IPS-NIHi7 (cell line): ENCODE results near the gene TNPO3.

ENCODE experiments used
- DNase-seq: peaks from one replicate; pipeline ENCODE4 v3.0.0; 2012; ENCODE audit warnings: mixed read lengths; ENCODE audit errors: extremely low spot score

Gene TNPO3

DNA sequence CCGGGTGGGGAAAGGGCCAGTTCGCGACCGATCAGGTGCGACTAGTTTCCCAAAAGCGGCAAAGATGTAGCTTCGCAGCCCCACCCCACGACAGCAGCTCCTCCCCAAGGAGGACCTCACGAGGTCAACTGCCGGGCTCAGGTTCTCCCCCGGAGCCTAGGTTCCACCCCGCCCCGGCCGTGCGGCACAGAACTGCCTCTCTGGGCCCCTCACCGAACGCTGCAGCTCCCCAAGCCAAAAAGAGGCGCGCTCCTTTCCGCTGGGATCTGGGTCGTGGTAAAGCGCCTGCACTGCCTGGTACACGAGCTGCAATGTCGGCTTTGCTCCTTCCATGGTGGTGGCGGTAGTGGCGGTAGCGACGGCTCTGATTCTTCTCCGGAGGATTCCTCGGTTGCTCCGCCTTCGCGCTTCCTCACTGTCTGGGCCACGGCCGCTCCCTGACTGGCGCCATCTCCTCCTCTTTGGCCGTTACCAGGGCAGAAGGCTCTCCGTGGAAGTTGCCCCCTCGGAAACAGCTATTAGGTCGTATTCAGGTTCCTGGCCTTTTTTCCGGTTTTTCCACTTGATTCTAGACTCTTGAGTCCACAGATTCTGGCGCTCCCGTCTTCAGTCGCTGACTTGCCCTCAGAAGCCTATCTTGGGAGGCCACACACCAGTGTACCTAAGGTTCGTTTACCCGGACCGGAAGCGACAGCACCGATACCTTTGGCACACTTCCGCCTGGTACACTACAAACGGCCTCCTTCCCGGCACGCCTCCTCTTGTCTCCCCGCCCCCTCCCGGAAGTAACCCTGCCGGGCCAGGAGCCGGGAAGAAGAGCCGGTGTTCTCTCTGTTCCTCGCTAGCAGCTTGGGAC is at the start of gene TNPO3:
Gene TNPO3, minus strand, starts transcription at position 674 of the 856 bp plus-strand sequence. Its CDS starts 341 bp downstream, at position 333.
- peak; percentile 98 for DNase-seq

DNA sequence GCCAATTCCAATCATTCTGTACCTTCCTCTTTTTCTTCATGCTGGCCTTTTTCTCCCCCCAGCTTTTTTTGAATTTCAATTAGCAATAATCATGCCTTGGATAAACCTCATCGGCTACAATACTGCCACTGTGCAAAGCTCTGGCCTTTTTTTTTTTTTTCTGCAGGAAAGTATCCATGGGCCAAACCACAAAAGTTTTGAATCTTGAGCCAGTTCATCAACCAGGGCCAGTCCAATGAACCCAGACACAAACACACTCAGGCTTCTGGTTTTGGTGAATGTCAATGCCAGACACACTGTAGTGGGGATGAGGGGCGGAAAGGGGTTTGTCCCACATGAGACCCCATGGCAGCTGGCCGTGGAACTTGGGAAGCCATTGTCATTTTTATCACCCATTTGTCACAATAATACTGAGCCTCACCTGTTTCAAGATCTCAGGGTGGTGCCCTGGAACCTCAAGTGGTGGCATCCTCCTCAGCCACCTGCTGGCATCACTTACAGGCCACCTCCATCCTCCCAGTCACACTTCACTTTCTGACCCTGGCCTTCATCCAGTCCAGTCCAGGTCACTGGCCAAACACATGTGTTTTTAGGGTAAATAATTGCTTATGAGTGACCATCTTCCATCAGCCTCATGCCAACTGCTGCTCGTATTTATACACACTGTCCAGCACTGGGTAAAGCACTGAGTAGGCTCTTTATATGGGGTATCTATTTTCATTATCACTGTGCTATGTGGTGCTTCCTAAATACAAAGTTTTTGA is 48.8 kb upstream of the TNPO3 start:
- DNase-seq = no peak

DNA sequence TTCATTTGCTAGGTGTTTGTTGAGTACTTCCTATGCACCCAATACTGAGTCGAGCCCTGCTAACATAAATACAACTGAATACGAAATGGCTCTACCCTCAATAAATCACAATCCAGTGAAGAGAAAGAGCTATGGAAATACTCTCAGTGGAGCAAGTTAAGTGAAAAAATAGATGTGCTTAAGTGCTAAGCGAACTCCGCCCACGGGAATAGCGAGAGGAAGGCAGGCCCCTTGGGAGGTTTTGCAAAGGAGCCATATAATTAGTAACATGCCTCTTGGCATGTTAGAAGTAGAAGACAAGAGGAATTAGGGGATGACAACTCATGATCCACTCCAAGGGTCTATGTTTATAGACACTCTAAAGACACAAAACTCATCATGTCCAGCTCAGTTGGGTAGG is 46.8 kb upstream of the TNPO3 start:
- DNase-seq = no peak

DNA sequence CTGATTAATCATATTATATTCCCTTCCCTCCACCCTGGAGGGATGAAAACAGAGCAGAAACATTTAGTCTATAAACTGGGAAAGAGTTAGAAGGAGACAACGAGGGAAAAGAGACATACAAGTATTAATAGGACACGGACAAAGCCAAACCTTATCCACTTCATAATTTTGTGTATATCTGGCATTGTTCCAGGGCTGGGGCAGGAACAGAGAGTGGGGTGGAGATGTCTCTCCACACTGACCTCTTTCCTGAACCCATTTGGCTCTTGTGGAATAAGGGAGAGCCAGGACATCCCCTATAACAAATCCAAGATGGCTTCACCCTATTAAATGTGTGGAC is 45.9 kb upstream of the TNPO3 start:
- DNase-seq = no peak

DNA sequence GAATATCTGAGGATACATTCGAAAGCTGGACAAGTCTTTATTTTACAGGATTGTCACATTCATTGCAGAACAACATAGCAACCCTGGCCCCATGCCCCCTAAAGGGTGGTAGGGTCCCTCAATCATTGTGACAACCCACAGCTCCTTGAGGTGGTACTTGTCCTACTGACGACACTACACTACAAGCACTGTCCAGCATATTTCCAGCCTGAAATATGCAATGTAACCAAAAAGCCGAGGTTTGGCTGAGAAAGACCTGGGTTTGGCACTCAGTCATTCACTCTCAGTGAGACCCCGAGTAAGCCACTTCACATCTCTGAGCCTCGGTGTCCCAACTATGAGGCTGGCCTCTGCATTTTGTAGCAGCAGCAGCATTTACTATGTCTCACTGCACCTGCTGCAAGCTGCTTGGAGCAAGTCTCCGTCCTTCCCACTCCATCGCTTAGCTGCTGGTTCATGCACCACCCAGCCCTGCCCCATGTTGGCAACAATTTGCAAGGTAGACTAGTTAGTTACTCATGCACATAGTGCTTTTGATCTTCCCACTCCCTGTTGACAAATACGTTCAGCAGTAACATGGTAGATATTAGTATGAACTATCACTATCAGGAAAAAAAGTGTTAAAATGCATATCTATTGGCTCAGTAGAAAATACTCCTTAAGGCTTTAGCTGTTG is 43.6 kb upstream of the TNPO3 start:
- DNase-seq = no peak

DNA sequence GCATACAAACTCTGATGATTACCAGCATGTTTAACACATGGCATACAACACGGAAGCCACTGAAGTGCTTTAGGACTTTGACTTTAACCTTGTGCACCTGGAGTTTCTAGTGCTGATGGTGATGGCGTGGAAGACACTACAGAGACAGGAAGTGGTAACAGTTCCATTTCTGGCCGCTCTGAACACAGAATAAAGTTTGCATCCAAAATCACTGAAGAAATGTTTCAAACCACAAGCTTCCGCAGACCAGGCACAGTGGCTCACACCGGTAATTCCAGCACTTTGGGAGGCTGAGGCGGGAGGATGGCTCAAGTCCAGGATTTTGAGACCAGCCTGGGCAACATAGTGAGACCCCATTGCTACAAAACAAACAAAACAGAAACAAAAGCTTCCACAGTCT is 40.3 kb upstream of the TNPO3 start:
- no peak for DNase-seq

DNA sequence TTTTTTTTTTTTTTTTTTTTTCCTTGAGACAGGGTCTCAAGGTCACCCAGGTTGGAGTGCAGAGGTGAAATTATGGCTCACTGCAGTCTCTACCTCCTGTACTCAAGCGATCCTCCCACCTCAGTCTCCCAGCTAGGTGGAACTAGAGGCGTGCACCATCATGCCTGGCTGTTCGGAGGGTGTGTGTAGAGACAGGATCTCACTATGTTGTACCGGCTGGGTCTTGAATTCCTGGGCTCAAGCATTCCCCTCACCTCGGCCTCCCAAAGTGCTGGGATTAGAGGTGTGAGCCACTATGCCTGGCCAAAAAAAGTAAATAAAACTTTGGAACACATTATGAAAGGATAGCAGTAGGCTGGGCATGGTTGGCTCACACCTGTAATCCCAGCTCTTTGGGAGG is 39.6 kb upstream of the TNPO3 start:
- no peak for DNase-seq

DNA sequence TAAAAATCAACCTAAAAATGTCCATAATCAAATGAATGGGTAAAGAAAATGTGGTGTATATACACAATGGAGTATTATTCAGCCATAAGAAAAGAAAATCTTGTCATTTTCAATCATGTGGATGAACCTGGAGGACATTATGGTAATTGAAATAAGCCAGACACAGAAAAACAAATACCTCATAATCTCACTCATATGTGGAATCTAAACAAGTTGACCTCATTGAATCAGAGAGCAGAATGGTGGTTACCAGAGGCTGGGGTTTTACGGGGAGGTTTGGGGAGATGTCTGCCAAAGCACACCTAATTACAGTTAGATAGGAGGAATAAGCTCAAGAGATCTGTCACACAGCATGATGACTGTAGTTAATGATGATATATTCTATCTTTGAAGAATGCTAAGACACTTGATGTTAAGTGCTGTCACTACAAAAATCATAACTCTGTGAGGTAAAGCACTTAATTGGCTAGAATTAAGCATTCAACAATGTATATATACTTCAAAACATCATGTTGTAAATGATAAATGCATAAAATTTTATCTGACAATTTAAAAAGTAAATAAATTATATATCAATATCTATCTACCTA is 39.1 kb upstream of the TNPO3 start:
- no peak for DNase-seq

DNA sequence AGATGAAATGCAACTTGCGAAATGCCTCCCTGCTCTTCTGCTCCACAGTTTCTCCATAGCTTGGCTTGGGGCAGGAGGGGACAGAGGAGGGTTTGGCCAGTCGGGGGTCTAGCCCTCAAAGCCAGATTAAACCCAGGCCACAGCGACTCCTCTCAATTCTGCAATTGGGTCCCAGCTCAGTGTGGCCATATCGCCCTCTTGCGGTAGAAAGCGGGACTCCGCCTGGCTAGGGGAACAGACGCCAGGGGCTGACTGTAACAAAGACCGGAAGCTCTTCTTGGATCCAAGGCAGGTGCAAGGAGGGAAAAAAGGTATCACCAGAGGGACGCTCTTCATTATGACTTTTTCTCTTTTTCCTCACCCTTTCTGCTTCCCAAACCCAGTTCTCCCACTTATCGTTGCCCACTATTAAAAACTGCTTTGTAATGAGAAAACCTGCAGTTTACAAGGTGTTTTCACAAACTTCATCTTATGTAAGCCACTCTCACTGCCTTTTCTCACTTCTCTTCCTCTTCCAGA is 36.6 kb upstream of the TNPO3 start:
- peak; percentile 95 for DNase-seq

DNA sequence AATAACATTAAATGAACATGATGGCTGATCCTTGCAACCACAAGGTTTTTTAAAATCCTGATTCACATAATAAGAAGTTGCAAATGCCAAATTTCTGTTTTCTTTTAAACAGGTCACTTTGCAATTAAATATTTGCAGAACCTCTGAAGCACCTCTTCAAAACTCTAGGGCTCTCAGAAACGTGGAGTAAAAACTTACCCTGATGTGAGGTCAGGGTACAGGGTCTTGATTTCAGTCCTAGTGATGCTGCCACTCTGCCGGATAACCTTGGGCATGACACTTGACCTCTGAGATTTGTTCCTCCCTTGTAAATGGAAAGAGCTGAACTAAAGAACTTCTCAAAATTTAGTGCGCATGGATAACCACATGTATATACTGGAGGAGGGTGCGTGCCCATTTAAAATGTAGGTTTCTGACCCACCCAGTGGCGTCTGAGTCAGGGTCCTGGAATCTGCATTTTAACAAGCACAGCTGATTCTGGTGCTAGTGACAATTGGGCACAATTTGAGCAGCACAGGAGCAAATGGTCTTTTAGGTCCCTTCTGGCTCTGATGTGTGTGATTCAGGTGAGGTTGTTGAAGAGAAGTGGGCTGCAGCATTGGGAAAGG is 35.5 kb upstream of the TNPO3 start:
- DNase-seq = no peak

DNA sequence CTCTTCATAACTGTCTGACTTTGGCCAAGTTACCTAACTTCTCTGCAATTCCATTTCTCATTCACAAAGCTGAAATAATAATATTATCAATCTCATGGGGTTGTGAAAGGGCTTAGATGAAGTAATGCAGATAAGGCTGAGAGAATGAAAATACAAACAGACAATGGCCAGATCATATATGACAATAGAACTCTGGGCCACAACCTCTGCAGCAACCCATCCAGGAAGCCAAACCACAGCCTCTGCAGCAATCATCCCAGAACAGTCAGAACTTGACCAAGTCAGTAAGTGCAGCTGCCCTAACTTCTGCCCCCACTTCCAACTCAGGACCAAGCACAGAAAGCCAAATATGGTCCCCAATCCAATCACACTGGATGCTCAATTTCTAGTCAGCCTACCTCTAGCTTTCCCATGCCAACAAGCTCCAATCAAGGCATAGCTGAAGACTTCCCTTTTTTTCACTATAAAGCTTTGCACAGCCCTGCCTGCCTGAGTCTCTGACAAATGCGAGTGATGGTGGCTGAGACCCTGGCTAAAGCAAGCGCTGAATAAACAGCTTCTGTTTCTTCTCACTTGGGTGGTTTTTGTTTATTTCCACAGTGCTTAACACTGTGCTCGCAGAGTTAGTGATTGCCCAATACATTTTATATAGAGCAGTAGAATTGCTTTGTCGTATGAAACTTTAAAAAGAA is 34.8 kb upstream of the TNPO3 start:
- no peak for DNase-seq

DNA sequence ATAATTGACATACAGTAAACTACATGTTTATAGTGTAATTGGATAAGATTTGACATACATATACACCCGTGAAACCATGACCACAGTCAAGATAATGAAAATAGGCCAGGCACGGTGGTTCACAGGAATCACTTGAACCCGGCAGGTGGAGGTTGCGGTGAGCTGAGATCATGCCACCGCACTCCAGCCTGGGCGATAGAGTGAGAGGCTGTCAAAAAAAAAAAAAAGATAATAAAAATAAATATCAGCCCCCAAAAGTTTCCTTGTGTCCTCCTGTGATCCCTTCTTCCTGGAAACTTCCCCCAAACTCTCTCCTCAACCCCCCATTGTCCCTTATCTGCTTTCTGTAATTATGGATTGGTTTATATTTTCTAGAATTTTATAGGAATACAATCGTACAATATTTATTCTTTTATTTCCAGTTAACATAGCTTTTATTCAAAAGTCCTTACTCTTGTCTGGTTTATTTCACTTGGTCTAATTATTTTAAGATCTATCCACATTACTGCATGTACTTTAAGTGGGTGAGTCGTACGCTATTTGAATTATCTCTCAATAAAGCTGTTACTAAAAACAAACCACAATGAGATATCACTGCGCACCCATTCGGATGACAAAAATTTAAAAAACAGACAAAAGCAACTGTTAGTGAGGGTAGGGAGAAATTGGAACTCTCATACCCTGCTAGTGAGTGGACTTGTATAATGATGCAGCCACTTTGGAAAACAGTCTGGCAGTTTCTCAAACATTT is 30.1 kb upstream of the TNPO3 start:
- no peak for DNase-seq

DNA sequence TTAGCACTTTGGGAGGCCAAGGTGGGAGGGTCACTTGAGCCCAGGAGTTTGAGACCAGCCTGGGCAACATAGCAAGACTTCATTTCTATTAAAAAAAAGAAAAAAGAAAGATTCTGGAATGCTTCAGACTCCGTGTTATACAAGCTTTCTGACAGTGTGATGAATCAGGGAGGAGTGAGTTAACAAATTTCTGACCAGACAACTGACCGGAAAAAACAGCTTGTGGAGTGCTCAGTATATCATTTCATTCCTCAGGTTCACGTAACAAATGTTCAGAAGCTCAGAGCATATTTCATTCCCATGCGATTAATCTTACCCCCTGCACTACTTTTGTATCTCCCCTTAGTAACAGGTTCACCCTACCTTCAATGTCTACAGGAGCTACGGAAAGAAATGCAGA is 28.6 kb upstream of the TNPO3 start:
- no peak for DNase-seq

DNA sequence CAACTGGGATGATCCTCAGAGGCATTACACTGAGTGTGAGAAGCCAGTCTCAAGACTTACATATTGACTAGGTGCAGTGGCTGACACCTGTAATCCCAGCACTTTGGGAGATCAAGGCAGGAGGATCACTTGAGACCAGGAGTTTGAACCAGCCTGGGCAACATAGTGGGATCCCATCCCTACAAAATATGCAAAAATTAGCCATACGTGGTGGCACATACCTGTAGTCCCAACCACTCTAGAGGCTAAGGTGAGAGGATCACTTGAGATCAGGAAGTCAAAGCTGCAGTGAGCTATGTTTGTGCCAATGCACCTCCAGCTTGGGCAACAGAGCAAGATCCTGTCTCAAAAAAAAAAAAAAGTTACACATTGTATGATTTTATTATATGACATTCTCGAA is 23.5 kb upstream of the TNPO3 start:
- DNase-seq = no peak

DNA sequence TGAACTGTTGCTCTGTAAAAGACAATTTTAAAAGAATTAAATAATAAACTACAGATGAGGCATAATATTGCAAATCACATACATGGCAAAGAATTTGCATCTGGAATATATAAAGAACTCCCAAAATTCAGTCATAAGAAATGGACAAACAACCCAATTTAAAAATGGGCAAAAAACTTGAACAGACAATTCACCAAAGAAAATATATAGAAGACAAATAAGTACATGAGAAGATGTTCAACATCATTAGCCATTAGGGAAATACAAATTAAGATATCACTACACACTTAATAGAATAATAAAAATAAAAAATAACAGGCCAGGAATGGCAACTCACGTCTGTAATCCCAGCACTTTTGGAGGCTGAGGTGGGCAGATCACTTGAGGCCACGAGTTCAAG is 22.0 kb upstream of the TNPO3 start:
- DNase-seq = no peak

DNA sequence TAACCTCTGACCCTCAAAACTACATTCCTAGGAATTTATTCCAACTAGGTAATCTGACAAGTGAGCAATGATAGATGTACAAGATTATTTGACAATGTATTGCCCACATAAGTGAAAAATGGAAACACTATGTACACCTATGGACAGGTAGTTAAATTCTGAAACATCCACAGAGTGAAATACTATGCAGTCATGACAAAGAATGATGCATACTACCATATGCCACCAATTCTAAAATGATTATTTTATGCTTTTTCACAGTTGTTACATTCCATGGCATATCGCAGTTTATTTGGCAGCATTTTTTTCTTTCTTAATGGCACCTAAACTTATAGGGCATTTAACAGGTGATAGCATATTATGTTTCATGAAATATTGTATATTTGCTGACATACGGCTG is 20.1 kb upstream of the TNPO3 start:
- DNase-seq = no peak

DNA sequence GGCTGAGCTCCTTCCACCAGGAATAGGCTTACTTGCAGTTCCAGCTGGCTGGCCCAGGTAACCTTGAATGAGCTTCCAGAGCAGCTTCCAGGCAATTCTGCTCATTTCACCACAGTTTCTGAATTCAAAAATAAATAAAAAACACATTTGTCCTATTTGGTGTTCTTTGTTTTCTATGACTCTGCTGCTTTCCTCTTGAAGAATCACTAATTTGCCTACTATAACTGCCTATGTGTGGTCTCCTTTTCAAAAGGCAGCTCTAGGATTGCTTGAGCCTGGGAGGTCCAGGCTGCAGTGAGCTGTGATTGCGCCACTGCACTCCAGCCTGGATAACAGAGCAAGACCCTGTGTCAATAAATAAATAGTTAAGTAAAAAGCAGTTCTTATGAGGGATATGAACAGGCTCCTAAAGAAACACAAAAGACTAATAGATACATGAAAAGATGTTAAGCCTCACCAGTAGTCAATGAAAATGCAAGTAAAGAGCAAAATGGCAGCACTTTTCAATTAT is 19.5 kb upstream of the TNPO3 start:
- DNase-seq = no peak

DNA sequence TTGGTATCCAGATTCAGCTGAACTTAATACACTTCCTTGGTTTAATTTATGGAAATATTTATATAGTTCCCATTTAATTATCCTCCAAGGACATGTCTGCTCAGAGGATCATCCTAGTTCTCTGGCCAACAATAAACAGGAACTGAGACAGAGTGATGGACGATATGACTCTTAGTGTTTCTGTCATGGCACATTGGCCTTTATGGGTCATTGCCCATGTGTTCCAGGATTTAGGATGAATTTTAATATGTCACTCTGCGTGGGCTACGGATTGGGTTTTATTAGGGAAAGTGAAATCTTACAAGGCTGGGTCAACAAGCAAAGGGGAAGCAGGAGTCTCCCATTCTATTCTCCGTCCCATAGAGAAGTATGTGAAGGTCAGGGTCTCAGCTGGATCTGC is 18.8 kb upstream of the TNPO3 start:
- no peak for DNase-seq

DNA sequence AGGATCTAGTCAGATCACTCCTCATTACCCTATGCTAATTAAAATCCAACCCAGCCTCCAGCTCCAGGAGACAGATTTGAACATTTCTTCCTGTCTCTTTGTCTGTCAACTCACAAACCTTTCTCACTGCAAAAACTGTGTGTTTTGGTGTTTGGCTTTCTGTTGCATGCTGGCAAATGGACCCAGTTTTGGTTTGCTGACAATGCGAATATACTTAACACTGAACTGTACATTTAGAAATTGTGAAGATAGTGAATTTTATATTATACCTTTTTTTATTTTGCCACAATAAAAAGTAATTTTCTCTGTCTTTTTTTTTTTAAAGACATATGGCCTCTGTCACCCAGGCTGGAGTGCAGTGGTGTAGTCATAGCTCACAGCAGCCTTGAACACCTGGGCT is 18.3 kb upstream of the TNPO3 start:
- DNase-seq = no peak

DNA sequence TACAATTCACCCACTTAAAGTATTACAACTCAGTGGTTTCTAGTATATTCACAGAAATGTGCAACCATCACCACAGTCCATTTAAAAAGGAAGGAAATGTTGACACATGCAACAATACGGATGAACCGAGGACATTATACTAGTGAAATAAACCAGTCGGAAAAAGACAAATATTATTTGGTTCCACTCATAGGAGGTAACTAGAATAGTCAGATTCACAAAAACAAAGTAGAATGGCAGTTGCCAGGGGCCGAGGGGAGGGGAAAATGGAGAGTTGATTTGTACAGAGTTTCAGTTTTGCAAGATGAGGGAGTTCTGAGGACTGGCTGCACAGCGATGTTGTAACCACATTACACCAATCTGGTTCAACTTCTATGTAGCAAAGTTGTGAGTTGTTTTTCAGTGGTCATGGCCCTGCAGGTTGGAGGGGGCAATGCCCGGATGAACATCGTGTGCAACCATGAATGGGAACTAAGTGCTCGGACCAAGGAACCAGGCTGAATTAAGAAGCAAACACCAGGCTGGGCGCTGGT is 17.6 kb upstream of the TNPO3 start:
- no peak for DNase-seq
